ENCODE results near the gene RAB43. TPM values are rescaled to one million over a fixed set of nuclear protein-coding genes. Genes with fewer than 3 reads are reported as not detected.
"Not testable (repeated sequence)": the region's sequence is repeated elsewhere in the genome, so short reads cannot be mapped to it uniquely, and the experiment has no call there.

Gene RAB43
- total RNA-seq, 1 donor from 2014 or later, result 28.1 TPM

DNA sequence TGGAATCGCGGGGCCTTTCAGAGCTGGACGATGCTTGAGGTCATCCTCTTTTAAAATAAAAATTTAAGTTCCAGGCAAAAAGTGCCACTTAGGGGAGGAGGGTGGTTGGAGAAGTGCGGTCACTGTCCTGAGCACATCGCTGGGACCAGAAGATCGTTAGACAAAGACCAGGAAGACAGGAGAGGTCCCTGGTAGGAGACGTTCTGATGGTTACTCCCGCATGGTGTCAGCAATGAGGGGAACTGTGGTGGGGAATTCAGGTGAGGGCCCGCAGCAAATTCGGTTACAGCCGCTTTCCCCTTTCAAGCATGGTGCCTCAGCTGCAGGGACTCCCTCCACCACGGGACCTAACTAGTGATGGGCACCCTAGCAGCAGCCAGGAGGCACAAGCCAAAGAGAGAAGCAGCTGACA lies 40.3 kb upstream of the RAB43 start:
- DNase-seq (ENCODE audit: low spot score in 2 of 2, unreplicated experiment in 2 of 2), result no peak
- TF ChIP-seq, protein P1, sequence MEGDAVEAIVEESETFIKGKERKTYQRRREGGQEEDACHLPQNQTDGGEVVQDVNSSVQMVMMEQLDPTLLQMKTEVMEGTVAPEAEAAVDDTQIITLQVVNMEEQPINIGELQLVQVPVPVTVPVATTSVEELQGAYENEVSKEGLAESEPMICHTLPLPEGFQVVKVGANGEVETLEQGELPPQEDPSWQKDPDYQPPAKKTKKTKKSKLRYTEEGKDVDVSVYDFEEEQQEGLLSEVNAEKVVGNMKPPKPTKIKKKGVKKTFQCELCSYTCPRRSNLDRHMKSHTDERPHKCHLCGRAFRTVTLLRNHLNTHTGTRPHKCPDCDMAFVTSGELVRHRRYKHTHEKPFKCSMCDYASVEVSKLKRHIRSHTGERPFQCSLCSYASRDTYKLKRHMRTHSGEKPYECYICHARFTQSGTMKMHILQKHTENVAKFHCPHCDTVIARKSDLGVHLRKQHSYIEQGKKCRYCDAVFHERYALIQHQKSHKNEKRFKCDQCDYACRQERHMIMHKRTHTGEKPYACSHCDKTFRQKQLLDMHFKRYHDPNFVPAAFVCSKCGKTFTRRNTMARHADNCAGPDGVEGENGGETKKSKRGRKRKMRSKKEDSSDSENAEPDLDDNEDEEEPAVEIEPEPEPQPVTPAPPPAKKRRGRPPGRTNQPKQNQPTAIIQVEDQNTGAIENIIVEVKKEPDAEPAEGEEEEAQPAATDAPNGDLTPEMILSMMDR (IDR thresholded peaks at IDR 0.05; ENCODE audit: unreplicated experiment), result no peak
- Mint-ChIP-seq H3K27me3 (ENCODE audit: low read depth) (no peaks in the 10 kb centered on the region), H3K27ac (peak overlapping the region; percentile 100), H3K4me1 (peaks cover 27% of the 10 kb centered on the region), H3K36me3 (peaks cover 7% of the 10 kb centered on the region), H3K9me3 (no peaks in the 10 kb centered on the region), H3K4me3 (peak overlapping the region; percentile 85)

- TF ChIP-seq, protein P1 (IDR thresholded peaks at IDR 0.05; ENCODE audit: unreplicated experiment), result peak; percentile 80
- peak; percentile 75 to 87 for DNase-seq (ENCODE audit: low spot score in 2 of 2, unreplicated experiment in 2 of 2)
- Mint-ChIP-seq H3K4me3 (peak within 1 kb of the TSS; percentile 85), H3K9me3 (no peaks in the 10 kb centered on the region), H3K4me1 (peaks cover 27% of the 10 kb centered on the region), H3K27ac (peak within 1 kb of the TSS; percentile 100), H3K27me3 (ENCODE audit: low read depth) (no peaks in the 10 kb centered on the region), H3K36me3 (peaks cover 6% of the 10 kb centered on the region)
Measured at GRCh38 chr3:129160891-129161859, 39.6 kb upstream of the RAB43 start, which contains the start of gene ISY1. TSS of gene ISY1 (minus strand) at chr3:129161063. CDS start at chr3:129160975, 88 bp downstream.

DNA sequence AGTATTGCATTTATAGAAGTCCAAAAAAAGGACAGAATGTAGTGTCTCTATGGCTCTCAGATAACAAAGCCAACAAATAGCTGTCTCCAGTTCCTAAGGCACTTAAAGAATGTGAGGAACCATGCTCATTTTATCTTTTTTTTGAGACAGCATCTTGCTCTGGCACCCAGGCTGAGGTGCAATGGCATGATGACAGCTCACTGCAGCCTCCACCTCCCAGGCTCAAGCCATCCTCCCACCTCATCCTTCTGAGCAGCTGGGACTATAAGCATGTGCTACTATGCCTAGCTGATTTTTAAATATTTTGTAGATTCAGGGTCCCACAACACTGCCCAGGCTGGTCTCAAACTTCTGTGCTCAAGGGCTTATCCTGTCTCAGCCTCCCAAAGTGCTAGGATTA lies 23.2 kb upstream of the RAB43 start:
- H3K27ac Mint-ChIP-seq, result no peak overlapping the region
- no peak for DNase-seq (ENCODE audit: low spot score in 2 of 2, unreplicated experiment in 2 of 2)
- TF ChIP-seq, protein P1 (IDR thresholded peaks at IDR 0.05; ENCODE audit: unreplicated experiment), result no peak

DNA sequence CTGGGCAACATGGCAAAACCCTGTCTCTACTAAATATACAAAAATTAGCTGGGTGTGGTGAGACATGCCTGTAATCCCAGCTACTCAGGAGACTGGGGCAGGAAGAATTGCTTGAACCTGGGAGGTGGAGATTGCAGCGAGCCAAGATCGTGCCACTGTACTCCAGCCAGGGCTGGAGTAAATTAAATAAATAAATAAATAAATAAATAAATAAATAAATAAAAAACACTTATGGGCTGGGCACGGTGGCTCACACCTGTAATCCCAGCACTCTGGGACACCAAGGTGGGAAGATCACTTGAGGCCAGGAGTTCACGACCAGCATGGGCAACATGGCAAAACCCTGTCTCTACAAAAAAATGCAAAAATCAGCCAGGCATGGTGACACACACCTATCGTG lies 19.4 kb upstream of the RAB43 start:
- H3K27me3 Mint-ChIP-seq (ENCODE audit: low read depth); H3K9me3 Mint-ChIP-seq; DNase-seq (ENCODE audit: low spot score in 2 of 2, unreplicated experiment in 2 of 2); H3K27ac Mint-ChIP-seq; H3K4me1 Mint-ChIP-seq; H3K4me3 Mint-ChIP-seq: not testable (repeated sequence)
- peaks cover 13% of the 10 kb centered on the region for H3K36me3 Mint-ChIP-seq

More for the DNA sequence above, 23.2 kb upstream of the RAB43 start:
- Mint-ChIP-seq H3K27me3 (ENCODE audit: low read depth) (no peaks in the 10 kb centered on the region), H3K4me1 (no peaks in the 10 kb centered on the region), H3K36me3 (peaks cover 20% of the 10 kb centered on the region), H3K9me3 (no peaks in the 10 kb centered on the region), H3K4me3 (no peak overlapping the region)

GRCh38 chr3:129139911-129140310 lies 18.3 kb upstream of the RAB43 start:
- Mint-ChIP-seq H3K36me3 (peaks cover 7% of the 10 kb centered on the region), H3K9me3 (no peaks in the 10 kb centered on the region), H3K27ac (no peak overlapping the region), H3K27me3 (ENCODE audit: low read depth) (no peaks in the 10 kb centered on the region), H3K4me3 (no peak overlapping the region), H3K4me1 (no peaks in the 10 kb centered on the region)
- TF ChIP-seq, protein P1 (IDR thresholded peaks at IDR 0.05; ENCODE audit: unreplicated experiment), result no peak
- DNase-seq (ENCODE audit: low spot score in 2 of 2, unreplicated experiment in 2 of 2), result no peak

DNA sequence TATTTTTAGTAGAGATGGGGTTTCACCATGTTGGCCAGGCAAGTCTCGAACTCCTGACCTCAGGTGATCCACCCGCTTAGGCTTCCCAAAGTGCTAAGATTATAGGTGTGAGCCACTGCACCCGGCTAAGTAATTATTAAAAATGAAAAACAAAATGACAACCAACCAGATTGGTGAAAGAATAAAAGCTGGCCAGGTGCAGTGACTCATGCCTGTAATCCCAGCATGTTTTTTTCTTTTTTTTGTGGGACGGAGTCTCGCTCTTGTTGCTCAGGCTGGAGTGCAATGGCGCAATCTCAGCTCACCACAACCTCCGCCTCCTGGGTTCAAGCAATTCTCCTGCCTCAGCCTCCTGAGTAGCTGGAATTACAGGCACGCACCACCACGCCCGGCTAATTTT lies 14.7 kb upstream of the RAB43 start:
- H3K9me3 Mint-ChIP-seq; H3K27me3 Mint-ChIP-seq (ENCODE audit: low read depth); DNase-seq (ENCODE audit: low spot score in 2 of 2, unreplicated experiment in 2 of 2); H3K4me1 Mint-ChIP-seq; H3K4me3 Mint-ChIP-seq; H3K27ac Mint-ChIP-seq: not testable (repeated sequence)
- peaks cover 28% of the 10 kb centered on the region for H3K36me3 Mint-ChIP-seq
